HFFc6 (cell line): ENCODE measurements around the gene YPEL1. TPM values are rescaled to one million over a fixed set of nuclear protein-coding genes. Genes with fewer than 3 reads are reported as not detected.
A peak's percentile ranks its signal among the peaks of the same experiment; 100 is the strongest.

Experiments used
- DNase-seq: peaks from one replicate; pipeline ENCODE4 v3.0.0-alpha.2; 2018
- H3K27ac Mint-ChIP-seq: 2 replicates; pipeline ENCODE4 v1.8.0; 2020; ENCODE audit warnings: mild to moderate bottlenecking, mixed read lengths
- H3K27me3 Mint-ChIP-seq: 2 replicates; pipeline ENCODE4 v1.8.0; 2021; ENCODE audit warnings: mild to moderate bottlenecking, moderate library complexity, mixed read lengths; ENCODE audit not compliant: insufficient read depth
- H3K36me3 Mint-ChIP-seq: 2 replicates; pipeline ENCODE4 v1.8.0; 2021; ENCODE audit warnings: low read depth, mixed read lengths
- H3K4me1 Mint-ChIP-seq: 2 replicates; pipeline ENCODE4 v1.8.0; 2020; ENCODE audit warnings: low read depth, mixed read lengths
- H3K4me3 Mint-ChIP-seq: 2 replicates; pipeline ENCODE4 v1.8.0; 2020; ENCODE audit warnings: mild to moderate bottlenecking, moderate library complexity, mixed read lengths
- H3K9me3 Mint-ChIP-seq: 2 replicates; pipeline ENCODE4 v1.8.0; 2020; ENCODE audit warnings: mild to moderate bottlenecking, mixed read lengths
- total RNA-seq, 6 experiments: library from RNA; stranded (reverse); fragmentation: NEBNext Ultra II Directional; extraction: Animal tissue kit (Norgen Biotek cat#: 25700); gene quantifications; 2 replicates in 1 of 6; 3 replicates in 5 of 6; pipeline ENCODE4 v1.2.3, GENCODE V29; 2021
- TF ChIP-seq, protein P1 (sequence below): fragments of 200-600 bp; sonication (generic); IDR thresholded peaks from 2 replicates; pipeline ENCODE4 v1.5.0; 2021; ENCODE audit warnings: antibody characterized with exemption, mild to moderate bottlenecking

The YPEL1 gene
- total RNA-seq, 6 experiments from 2014 or later: 0.17 to 0.38 (median 0.20) TPM; not detected in 1

DNA sequence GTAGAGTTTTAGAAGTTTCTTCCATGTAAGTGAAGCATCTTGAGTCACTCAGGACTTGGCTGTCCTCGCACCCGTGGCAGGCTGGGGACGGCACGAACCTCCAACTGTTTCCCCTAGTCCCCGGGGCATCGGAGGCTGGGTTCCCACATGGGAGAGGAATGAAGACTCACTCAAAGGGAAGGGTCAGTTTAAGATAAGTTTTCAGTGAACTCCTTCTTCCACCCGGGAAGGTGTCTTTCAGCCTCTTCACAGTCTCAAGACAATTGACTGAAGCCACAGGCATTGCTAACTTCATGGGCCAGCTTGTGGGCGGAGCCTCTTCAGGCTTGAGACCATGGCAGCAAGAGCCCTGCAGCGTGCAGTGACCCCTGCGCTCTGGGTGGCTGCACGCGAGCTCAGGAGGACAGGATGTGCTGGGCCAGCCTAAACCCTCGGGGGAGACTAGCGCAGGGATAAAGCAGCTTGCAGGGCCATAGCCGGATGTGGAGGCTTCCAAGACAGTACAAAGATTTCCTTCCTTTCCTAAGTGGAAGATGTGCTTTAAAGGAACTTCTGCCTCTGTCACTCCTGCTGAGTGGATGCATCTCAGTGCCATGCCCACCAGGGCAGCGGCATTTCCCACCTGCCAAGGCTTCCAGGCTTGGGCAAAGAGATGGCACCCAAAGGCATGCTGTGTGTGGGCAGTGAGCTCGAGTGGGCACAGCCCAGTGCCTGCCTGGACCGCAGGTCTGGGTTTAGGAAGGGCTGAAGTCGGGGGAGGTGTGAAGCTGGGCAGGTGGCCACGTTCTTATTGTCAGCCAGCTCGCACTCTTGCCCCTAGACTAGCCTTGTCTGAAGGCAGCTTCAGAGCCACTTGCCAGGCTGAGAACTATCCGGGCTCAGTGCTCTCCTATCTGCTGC is 36.9 kb downstream of the YPEL1 start:
- peak; percentile 6 for DNase-seq
- Mint-ChIP-seq H3K36me3 (no peaks in the 10 kb centered on the region), H3K4me3 (no peak overlapping the region), H3K9me3 (no peaks in the 10 kb centered on the region), H3K27ac (peak overlapping the region; percentile 84), H3K4me1 (peaks cover 23% of the 10 kb centered on the region), H3K27me3 (no peaks in the 10 kb centered on the region; the same call in 1 of the 2 replicates)
- TF ChIP-seq, protein P1, sequence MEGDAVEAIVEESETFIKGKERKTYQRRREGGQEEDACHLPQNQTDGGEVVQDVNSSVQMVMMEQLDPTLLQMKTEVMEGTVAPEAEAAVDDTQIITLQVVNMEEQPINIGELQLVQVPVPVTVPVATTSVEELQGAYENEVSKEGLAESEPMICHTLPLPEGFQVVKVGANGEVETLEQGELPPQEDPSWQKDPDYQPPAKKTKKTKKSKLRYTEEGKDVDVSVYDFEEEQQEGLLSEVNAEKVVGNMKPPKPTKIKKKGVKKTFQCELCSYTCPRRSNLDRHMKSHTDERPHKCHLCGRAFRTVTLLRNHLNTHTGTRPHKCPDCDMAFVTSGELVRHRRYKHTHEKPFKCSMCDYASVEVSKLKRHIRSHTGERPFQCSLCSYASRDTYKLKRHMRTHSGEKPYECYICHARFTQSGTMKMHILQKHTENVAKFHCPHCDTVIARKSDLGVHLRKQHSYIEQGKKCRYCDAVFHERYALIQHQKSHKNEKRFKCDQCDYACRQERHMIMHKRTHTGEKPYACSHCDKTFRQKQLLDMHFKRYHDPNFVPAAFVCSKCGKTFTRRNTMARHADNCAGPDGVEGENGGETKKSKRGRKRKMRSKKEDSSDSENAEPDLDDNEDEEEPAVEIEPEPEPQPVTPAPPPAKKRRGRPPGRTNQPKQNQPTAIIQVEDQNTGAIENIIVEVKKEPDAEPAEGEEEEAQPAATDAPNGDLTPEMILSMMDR: no peak

DNA sequence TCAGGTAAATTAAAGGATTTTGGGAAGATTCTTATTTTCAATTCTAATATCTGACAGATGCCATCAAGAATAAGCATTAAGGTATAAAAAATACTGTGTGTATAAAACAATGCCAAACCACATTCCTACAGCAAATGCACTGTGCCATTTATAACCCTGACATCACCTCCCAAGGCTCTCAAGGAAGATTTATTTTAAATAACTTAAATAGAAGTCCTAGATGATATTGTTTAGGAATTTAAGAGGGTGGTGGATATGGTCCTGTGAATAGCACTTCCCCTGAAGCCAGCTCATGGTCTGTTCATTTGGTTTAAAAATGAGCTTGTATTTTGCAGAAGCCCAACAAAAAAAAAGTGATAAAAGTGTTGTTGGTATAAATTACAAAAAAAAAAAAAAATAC is 37.7 kb downstream of the YPEL1 start:
- Mint-ChIP-seq H3K9me3 (no peaks in the 10 kb centered on the region), H3K4me1 (peaks cover 23% of the 10 kb centered on the region), H3K27ac (peak overlapping the region; percentile 84), H3K27me3 (no peaks in the 10 kb centered on the region; the same call in 1 of the 2 replicates), H3K36me3 (no peaks in the 10 kb centered on the region), H3K4me3 (no peak overlapping the region)
- peak; percentile 56 for DNase-seq
- TF ChIP-seq, protein P1: no peak

DNA sequence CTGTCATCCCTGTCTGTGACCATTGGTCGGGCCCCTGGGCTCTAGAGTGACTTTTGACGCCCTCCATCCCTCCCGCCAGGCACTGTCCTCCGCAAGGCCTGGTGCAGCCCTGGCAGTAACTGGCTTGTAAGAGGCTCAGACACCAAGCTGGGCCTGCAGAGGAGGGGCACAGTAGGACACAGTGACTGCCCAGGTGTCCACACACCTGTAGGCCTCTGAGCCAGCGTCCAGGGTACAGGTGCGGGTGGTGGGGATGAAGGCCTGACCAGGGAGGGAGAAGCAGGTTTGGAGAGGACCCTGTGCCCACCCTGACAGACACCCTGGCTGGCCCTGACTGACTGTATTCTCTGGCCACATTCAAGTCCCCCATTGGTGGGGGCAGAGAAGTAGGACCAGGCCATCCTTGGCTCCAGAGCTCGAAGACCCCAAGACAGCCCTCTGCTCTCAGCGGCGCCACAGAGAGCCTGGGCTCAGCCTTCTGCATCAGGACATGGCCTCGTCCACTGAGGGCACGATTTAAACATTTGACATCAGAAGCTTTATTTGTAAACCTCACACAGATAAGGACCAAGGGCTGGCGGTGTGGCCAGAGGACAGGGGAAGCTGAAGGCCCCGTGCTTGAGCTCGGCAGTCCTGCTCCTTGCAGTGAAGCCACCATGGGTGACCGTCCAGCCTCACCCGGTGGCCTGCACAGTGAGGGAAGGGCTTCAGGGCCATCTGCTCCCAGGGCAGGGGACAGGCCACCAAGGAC is 38.4 kb downstream of the YPEL1 start:
- Mint-ChIP-seq H3K4me3 (no peak overlapping the region), H3K9me3 (no peaks in the 10 kb centered on the region), H3K36me3 (no peaks in the 10 kb centered on the region), H3K27me3 (no peaks in the 10 kb centered on the region; the same call in 1 of the 2 replicates), H3K4me1 (peaks cover 23% of the 10 kb centered on the region), H3K27ac (peak overlapping the region; percentile 61)
- DNase-seq: no peak
- TF ChIP-seq, protein P1: no peak

DNA sequence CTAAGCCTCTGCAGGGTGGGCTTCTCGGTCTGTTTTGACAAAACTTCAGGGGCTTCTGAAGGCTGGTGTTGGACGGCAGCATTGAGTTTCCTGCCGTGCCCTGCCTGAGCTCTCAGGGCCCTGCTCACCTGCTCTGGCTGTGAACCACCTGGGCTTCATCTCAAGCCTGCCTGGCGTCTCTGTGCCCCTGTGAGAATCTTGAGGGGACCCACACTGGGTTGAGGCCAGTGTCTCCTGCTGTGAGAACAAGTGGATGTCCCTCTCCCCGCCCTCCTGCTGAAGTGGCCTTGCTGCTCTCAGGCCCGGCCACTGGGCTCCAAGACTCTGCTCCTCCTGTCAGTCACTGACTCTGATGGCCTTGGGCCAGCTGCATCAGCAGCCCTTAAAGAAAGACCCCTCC is 39.5 kb downstream of the YPEL1 start:
- peaks cover 2% of the 10 kb centered on the region for H3K27me3 Mint-ChIP-seq
- TF ChIP-seq, protein P1: no peak
- H3K36me3 Mint-ChIP-seq: no peaks in the 10 kb centered on the region
- H3K4me1 Mint-ChIP-seq: peaks cover 23% of the 10 kb centered on the region
- DNase-seq: no peak
- no peak overlapping the region for H3K27ac Mint-ChIP-seq
- no peak overlapping the region for H3K4me3 Mint-ChIP-seq
- no peaks in the 10 kb centered on the region for H3K9me3 Mint-ChIP-seq

DNA sequence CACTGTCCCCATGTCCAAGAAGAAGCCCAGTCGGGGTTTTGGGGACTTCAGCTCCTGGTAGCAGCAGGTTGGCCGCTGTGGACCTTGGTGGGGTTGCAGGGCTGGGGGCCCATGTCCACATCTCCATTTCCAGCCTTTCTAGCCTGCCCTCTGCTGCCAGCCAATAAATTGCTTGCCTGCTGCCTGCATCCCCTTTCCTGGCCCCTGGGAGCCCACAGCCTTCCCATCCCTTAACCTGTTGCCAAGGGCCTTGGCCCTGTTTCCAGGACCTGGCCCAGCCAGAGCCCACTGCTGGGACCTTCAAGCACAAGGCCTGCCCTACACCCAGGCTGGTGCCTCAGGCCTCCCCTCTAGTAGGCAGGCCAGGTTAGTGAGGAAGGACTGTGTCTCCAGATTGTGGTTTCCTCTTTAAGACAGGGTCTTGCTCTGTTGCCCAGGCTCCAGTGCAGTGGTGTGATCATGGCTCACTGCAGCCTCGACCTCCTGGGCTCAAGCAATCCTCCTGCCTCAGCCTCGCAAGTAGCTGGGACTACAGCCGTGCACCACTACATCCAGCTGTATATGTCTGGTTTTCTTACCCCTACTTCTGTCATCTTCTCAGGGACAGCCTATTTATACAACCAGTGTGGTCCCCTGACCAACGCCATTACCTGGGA is 40.0 kb downstream of the YPEL1 start:
- no peak for DNase-seq
- Mint-ChIP-seq H3K4me3 (no peak overlapping the region), H3K9me3 (no peaks in the 10 kb centered on the region)

More for the DNA sequence above, 40.0 kb downstream of the YPEL1 start:
- Mint-ChIP-seq H3K27ac (no peak overlapping the region), H3K36me3 (no peaks in the 10 kb centered on the region), H3K27me3 (peaks cover 2% of the 10 kb centered on the region), H3K4me1 (peaks cover 23% of the 10 kb centered on the region)
- TF ChIP-seq, protein P1: no peak
